Activated naive CD4-positive, alpha-beta T cell treated with anti-CD3 and anti-CD28 coated beads, Interleukin-2, amount 50 U/mL, for 24 hours (primary cell): ENCODE results near the gene UBXN2A.
A peak's percentile ranks its signal among the peaks of the same experiment; 100 is the strongest.

Experiments
- H3K27ac Mint-ChIP-seq: one replicate; pipeline ENCODE4 v1.8.0; 2021; ENCODE audit warnings: mild to moderate bottlenecking, mixed read lengths
- H3K27me3 Mint-ChIP-seq: one replicate; pipeline ENCODE4 v1.8.0; 2021; ENCODE audit warnings: mixed read lengths
- H3K36me3 Mint-ChIP-seq: one replicate; pipeline ENCODE4 v1.8.0; 2021; ENCODE audit warnings: mixed read lengths
- H3K4me1 Mint-ChIP-seq: one replicate; pipeline ENCODE4 v1.8.0; 2021; ENCODE audit warnings: mixed read lengths
- H3K4me3 Mint-ChIP-seq: one replicate; pipeline ENCODE4 v1.8.0; 2021; ENCODE audit warnings: mild to moderate bottlenecking, mixed read lengths
- H3K9me3 Mint-ChIP-seq: one replicate; pipeline ENCODE4 v1.8.0; 2021; ENCODE audit warnings: mixed read lengths

Gene UBXN2A

DNA sequence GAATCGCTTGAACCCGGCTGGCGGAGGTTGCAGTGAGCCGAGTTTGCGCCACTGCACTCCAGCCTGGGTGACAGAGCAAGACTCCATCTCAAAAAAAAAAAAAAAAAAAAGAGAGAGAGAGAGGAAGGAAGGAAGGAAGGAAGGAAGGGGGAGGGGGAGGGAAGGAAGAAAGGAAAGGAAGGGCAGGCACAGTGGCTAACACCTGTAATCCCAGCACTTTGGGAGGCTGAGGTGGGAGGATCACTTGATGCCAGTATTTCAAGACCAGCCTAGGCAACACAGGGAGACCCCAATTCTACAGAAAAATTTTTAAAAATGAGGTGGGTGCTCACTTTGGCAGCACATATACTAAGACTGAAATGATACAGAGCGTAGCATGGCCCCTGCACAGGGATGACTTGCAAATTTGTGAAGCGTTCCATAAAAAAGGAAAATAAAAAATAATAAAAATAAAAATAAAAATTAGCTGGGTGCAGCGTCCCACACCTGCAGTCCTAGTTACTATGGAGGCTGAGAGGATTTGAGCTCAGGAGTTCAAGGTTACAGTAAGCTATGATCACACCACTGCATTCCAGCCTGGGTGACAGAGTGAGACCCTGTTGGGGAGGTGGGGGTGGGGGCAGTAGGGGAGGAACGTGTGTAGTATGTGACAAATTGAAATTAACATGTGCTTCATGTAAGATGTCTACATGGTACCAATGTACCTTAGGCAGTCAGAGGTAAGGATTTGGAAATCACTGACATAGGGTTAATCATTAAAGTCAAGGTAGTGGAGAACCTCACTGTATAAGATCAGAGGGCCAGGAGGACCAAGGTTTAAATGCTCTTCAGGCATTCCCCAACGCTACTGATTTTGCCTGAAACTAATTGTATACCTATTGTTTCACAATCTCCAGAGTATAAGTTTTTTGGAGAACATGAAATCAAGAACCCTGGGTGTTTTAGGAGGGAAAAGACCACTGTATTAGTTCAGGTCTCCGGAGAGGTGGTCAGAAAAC lies 105.5 kb downstream of the UBXN2A start:
- Mint-ChIP-seq H3K4me3 (peak overlapping the region; percentile 96), H3K4me1 (peaks cover 35% of the 10 kb centered on the region), H3K27ac (no peak overlapping the region), H3K36me3 (peaks cover 4% of the 10 kb centered on the region), H3K27me3 (peaks cover 5% of the 10 kb centered on the region), H3K9me3 (no peaks in the 10 kb centered on the region)

DNA sequence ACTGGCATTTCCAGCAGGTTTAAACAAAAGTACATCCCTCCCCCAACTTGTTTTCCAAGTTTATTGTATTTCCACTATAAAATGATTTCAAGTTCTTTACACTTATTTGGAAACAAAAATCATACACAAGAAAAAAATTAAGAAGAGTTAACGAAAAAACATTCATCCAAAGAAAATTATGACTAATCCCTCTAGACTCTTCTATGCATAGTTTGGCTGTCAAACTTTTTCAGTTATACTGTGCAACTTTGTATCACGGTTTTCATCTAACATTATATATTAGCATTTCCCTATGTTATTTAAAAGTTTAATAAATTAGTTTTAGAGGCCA lies 106.3 kb downstream of the UBXN2A start:
- H3K4me1 Mint-ChIP-seq, result peaks cover 35% of the 10 kb centered on the region
- H3K27ac Mint-ChIP-seq, result no peak overlapping the region

DNA sequence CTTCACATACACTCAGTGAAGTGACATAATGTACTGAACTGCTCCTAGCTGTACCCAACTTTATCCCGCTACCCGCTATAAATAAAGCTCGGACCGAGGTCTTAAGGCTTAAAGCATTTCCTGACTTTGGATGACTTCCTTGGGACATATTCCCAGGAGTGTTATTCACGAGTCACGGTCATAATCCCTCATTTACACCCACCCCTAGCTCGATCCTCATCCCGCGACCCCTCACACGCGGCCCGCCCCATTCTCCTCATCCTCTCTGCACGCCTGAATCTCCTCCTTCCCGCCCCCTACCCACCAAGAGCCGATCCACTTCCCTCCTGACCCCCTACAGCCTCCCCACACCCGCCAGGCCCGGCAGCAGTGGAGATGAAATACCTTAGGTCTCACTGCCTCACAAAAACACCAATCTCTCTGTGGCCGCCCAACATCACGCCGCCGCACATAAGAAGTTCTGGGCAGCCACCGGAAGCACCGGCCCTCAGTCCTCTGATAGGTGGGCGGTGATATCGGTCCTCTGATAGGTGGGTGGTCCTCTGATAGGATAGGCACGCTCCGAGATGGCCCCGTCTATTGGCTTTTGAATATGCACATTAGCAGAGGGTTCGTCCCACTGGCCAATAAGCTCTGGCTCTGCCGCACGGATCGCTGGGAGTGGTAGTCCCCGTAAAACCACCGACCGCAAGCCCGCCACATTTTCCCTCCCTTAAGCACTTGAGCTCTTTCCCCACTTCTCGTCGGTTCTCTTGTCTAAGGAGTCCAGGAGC lies 106.9 kb downstream of the UBXN2A start, which contains the start of gene WDCP:
Gene WDCP (minus strand): TSS at position 462 of the 773 bp plus-strand sequence. CDS start 7,897 bp downstream, outside the sequence.
- Mint-ChIP-seq H3K27ac (peak within 1 kb of the TSS; percentile 82), H3K4me3 (peak within 1 kb of the TSS; percentile 96), H3K36me3 (peaks cover 4% of the 10 kb centered on the region), H3K4me1 (peaks cover 35% of the 10 kb centered on the region), H3K27me3 (peaks cover 5% of the 10 kb centered on the region), H3K9me3 (no peaks in the 10 kb centered on the region)

More for the DNA sequence above, 106.3 kb downstream of the UBXN2A start:
- peaks cover 4% of the 10 kb centered on the region for H3K36me3 Mint-ChIP-seq
- peaks cover 5% of the 10 kb centered on the region for H3K27me3 Mint-ChIP-seq
- H3K9me3 Mint-ChIP-seq, result no peaks in the 10 kb centered on the region
- peak overlapping the region; percentile 96 for H3K4me3 Mint-ChIP-seq

DNA sequence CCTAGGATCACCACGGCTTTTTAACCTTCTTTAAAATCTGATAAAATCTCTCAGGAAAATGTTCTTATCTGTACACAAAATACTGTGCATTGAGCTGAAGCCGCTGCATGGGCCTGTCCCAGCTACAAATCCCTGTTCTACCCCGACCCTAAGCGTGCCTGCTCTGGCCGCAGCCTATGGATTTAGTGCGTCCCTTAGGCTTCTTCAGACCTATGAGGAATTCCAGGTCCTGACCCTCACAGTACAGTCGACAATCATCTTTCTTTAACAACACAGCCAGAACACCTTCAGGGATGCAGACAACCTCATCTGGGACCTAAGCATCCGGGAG lies 107.4 kb downstream of the UBXN2A start:
- Mint-ChIP-seq H3K4me1 (peaks cover 35% of the 10 kb centered on the region), H3K27me3 (peaks cover 5% of the 10 kb centered on the region), H3K4me3 (peak overlapping the region; percentile 96), H3K36me3 (peaks cover 4% of the 10 kb centered on the region), H3K9me3 (no peaks in the 10 kb centered on the region), H3K27ac (peak overlapping the region; percentile 82)

DNA sequence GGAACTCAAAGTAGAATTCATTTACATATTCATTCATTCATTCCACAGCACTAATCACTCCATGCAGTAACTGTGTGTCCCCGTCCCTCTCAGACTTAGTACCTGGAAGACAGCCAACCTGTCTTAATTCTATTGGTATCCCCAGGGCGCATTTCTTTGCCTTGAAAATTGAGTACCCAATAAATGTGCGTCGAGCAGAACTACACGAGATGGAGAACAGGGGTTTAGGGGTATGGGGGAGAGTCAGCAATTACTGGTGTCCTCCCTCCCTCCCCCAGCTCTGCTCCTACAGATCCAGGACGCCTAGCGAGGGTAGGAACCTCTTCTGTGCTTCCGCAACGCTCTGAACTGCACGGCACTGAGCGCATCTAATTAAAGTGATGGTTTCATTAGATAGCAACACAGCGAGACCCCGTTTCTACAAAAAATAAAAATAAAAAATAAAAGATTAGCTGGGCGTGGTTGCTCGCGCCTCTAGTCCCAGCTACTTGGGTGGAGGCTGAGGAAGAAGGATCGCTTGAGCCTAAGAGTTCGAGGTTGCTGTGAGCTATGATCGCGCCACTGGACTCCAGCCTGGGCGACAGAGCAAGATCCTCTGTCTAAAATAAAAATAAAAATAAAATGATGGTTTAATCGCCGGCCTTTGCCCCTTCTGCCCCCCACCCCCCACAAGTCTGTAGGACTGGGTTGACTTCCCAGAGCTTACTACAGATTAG lies 108.7 kb downstream of the UBXN2A start:
- Mint-ChIP-seq H3K27ac (no peak overlapping the region), H3K36me3 (no peaks in the 10 kb centered on the region), H3K4me3 (no peak overlapping the region), H3K9me3 (no peaks in the 10 kb centered on the region), H3K27me3 (peaks cover 5% of the 10 kb centered on the region), H3K4me1 (peaks cover 28% of the 10 kb centered on the region)

DNA sequence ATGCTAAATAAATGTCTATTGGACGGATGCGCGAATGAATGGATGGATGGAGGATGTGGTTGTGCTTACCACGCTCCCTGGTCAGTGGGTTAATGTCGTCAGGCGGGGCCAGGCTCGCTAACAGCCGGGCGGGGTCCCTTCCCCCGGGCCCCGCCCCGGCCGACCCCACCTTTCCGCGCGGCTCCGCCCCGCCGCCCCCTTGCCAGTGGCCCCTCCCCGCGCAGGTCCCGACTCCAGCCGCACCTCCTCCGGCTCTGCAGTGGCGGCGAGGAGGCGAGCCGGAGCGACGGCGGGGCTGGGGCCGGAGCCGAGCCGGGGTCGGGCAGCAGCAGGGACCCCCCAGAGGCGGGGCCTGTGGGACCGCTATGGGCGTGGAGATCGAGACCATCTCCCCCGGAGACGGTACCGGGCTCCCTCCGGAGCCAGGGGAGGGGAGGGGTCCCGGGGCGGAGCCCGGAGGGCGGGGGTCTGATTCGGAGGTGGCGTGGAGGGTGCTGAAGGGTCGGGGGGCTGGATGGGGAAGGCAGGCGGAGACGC lies 109.3 kb downstream of the UBXN2A start, which contains the start of gene FKBP1B:
Gene FKBP1B (plus strand): TSS at position 257 of the 537 bp plus-strand sequence. CDS start 109 bp downstream, at position 366.
- Mint-ChIP-seq H3K4me3 (no peak within 1 kb of the TSS), H3K27me3 (peaks cover 7% of the 10 kb centered on the region), H3K9me3 (no peaks in the 10 kb centered on the region), H3K27ac (no peak within 1 kb of the TSS), H3K4me1 (peaks cover 28% of the 10 kb centered on the region), H3K36me3 (no peaks in the 10 kb centered on the region)

DNA sequence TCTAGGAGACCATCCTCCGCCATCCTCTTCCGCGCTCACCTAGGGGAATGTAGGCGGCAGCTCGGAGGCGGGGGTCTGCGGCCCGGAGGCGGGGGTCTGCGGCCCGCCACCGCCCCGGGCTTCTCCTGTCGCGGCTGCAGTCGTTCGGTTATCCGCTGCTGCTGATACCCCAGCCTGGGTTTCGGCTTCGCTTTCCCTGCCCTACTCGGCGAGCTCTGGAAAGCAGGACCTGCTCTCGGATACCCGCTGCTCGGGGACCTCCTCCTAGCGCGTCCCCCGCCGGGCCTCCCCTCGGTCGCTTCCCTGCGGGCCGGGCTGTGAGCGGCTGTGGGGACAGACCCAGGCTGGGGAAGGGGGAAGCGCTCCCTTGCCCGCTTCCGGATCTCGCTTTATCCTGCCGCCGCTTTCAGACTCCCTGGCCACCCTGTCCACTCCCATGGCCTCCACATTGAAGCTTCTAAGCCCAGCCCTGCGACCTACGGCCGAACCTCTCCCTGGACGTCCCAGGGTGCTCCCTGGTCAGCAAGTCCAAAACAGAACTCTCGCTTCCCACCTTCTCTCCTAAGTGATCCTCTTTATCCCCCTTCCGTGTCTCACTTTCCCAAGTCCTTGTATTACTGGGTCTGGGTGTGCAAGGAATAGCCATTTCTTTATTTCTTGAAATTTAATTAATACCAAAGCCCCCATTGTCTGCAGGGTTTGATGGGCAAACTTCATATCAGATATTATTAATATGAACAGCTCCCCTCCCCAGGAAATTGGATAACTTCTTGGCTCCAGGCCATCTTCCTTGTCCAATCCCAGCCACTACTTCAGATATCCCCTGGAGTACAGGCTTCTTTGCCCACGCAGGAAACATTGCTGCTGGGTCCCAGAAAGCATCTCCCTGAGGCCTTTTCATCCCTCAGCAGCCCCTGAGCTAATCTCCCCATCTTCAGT lies 110.0 kb downstream of the UBXN2A start:
- Mint-ChIP-seq H3K4me3 (no peak overlapping the region), H3K4me1 (peaks cover 22% of the 10 kb centered on the region), H3K9me3 (no peaks in the 10 kb centered on the region), H3K36me3 (no peaks in the 10 kb centered on the region), H3K27me3 (peaks cover 7% of the 10 kb centered on the region), H3K27ac (no peak overlapping the region)

DNA sequence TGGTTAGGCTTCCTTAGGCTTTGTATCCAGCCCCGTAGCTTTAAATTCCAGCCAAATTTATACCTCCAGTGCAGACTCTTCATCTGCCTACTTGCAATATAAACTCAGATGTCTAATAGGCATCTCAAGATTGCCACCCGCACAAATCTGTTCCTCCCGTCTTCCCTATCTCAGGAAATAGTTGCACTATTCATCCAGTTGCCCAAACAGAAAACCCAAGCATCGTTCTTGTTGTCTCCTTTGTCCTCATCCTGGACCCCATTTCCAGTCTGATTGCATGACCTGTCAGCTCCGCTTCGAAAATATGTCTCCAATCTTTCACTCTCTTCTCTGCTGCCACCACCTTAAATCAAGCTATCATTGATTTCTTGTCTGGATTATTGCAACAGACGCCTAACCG lies 111.6 kb downstream of the UBXN2A start:
- Mint-ChIP-seq H3K9me3 (no peaks in the 10 kb centered on the region), H3K27me3 (peaks cover 7% of the 10 kb centered on the region), H3K4me3 (no peak overlapping the region), H3K36me3 (no peaks in the 10 kb centered on the region), H3K4me1 (peaks cover 10% of the 10 kb centered on the region), H3K27ac (no peak overlapping the region)

DNA sequence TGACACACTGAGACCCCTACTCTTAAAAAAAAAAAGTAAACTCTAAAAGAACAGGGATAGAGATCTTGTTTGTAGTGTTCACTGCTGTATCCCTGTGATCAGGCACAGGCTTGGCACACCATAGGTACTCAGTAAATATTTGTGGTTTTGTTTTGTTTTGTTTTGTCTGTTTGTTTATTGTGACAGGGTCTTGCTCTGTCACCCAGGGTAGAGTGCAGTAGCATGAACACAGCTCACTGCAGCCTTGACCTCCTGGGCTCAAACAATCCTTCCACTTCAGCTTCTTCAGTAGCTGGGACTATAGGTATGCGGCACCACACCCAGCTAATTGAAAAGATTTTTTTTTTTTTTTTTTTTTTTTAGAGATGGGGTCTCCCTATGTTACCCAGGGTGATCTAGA lies 112.7 kb downstream of the UBXN2A start:
- no peaks in the 10 kb centered on the region for H3K36me3 Mint-ChIP-seq
- no peak overlapping the region for H3K27ac Mint-ChIP-seq
- peaks cover 4% of the 10 kb centered on the region for H3K27me3 Mint-ChIP-seq
- no peak overlapping the region for H3K4me3 Mint-ChIP-seq
- no peaks in the 10 kb centered on the region for H3K4me1 Mint-ChIP-seq
- H3K9me3 Mint-ChIP-seq, result no peaks in the 10 kb centered on the region
